Bone marrow (tissue), 2 donors: Measurements from ENCODE around the gene LZTS2.

Experiments used
- DNase-seq, 2 donors: peaks; one replicate each; lab custom pipeline; 2025; lab: John Stamatoyannopoulos, UW

Gene LZTS2

GRCh38 chr10:100979791-100980272, 19.8 kb upstream of the LZTS2 start:
- DNase-seq, result no peak

- no peak for DNase-seq
These were observed 19.3 kb upstream of the LZTS2 start for GRCh38 chr10:100980311-100980710.

GRCh38 chr10:100980711-100981110, 18.9 kb upstream of the LZTS2 start:
- DNase-seq, result no peak

GRCh38 chr10:100981178-100981772, 18.3 kb upstream of the LZTS2 start:
- DNase-seq, result no peak

GRCh38 chr10:100982916-100983830, 16.4 kb upstream of the LZTS2 start:
- DNase-seq, result no peak

- no peak for DNase-seq
These were observed 15.5 kb upstream of the LZTS2 start for GRCh38 chr10:100983868-100984671.

- no peak for DNase-seq
These were observed 14.9 kb upstream of the LZTS2 start for GRCh38 chr10:100984672-100985177.

GRCh38 chr10:100985336-100985735, 14.3 kb upstream of the LZTS2 start:
- no peak for DNase-seq

- no peak for DNase-seq
These were observed 13.0 kb upstream of the LZTS2 start for GRCh38 chr10:100986623-100986951.

GRCh38 chr10:100986952-100987684, 12.5 kb upstream of the LZTS2 start, which contains the start of the genes MRPL43 and TWNK:
Gene MRPL43, minus strand, starts transcription at chr10:100987497. Its CDS starts 54 bp downstream, at chr10:100987443.
Gene TWNK, plus strand, starts transcription at chr10:100987543. Its CDS starts 668 bp downstream, at chr10:100988211.
- DNase-seq, result peak; percentile 43 to 51

GRCh38 chr10:100987685-100988049, 11.9 kb upstream of the LZTS2 start:
- no peak for DNase-seq

GRCh38 chr10:100988166-100988565, 11.4 kb upstream of the LZTS2 start:
- no peak for DNase-seq

- DNase-seq, result no peak
These were observed 10.5 kb upstream of the LZTS2 start for GRCh38 chr10:100989088-100989487.

- no peak for DNase-seq
These were observed 5.5 kb upstream of the LZTS2 start for GRCh38 chr10:100993986-100994708.

- DNase-seq, result no peak
These were observed 4.4 kb upstream of the LZTS2 start for GRCh38 chr10:100995181-100995580.

GRCh38 chr10:100996678-100997359, 2.8 kb upstream of the LZTS2 start:
- DNase-seq, result no peak

- DNase-seq, result peak in 1 of 2 donors; percentile 63
These were observed 2.0 kb upstream of the LZTS2 start for GRCh38 chr10:100997360-100998182.

GRCh38 chr10:100998183-100998990, 1.2 kb upstream of the LZTS2 start:
- DNase-seq, result peak in 1 of 2 donors; percentile 64
